AG04450 (cell line): ENCODE results near the gene KLHDC4. TPM values are rescaled to one million over a fixed set of nuclear protein-coding genes. Genes with fewer than 3 reads are reported as not detected.

Source experiments
- CTCF ChIA-PET: fragments of 300-600, 350-600 bp; formaldehyde crosslinking; extraction: SDS; loops from one replicate; lab custom pipeline; 2022; ENCODE audit warnings: antibody characterized with exemption, inconsistent platforms; lab: Charles Lee
- POLR2A ChIA-PET: fragments of 350-600 bp; formaldehyde crosslinking; extraction: SDS; loops from one replicate; lab custom pipeline; 2021; ENCODE audit warnings: antibody characterized with exemption, inconsistent platforms; lab: Yijun Ruan, JAX
- DNase-seq: peaks from one replicate; pipeline ENCODE4 v3.0.0-alpha.2; 2011; ENCODE audit warnings: low read depth, low spot score
- H3K27ac ChIP-seq: one replicate; pipeline ENCODE4 v1.5.1; 2012; ENCODE audit warnings: low read depth, low read length, control low read depth
- H3K27me3 ChIP-seq: one replicate; pipeline ENCODE4 v1.6.0; 2012; ENCODE audit warnings: low read length; ENCODE audit not compliant: control insufficient read depth, insufficient read depth
- H3K4me3 ChIP-seq: 2 replicates; pipeline ENCODE4 v1.5.1; 2011; ENCODE audit warnings: mild to moderate bottlenecking, low read depth, low read length, control low read depth
- H3K9me3 ChIP-seq: 2 replicates; pipeline ENCODE4 v1.5.1; 2012; ENCODE audit warnings: low read length; ENCODE audit not compliant: control insufficient read depth, insufficient read depth
- CTCF ChIP-seq: IDR thresholded peaks from 2 replicates; pipeline ENCODE4 v1.5.1; 2011; ENCODE audit warnings: low read depth, low read length, control low read depth, inconsistent platforms
- polyA plus RNA-seq: library from polyadenylated mRNA; depleted of rRNA; stranded (reverse); fragments of >200 nt; gene quantifications from 2 replicates; pipeline ENCODE4 v1.2.3, GENCODE V29; 2011

The KLHDC4 gene
- polyA plus RNA-seq, 1 experiment, result 9.9 TPM

DNA sequence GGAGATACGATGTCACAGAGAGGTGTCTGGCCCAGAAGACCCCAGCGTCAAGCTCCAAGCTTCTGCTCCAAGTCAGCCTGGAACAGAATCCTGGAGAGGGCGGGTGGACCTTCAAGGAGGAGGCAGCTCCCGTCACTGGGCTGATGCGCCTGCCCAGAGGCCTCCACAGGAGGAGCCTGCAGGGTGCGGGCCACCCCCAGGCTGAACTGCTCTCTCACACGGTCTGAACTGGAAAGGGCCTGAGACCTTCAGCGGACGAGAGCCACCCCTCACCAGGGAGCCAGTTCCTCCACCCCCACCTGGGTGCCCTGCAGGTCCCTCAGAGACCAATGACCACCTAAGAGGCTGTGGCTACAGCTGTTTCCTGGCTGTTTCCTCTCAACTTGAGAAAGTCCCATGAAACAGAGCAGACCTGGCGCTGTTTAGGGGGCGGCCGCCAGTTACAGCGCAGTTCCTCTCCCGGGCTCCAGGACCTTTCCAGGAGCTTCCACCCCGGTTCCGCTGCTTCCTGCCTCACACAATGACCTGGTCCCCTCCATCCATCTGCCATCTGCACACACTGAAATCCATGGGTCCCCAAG, 36.0 kb upstream of the KLHDC4 start:
- H3K9me3 ChIP-seq, result peaks cover 11% of the 10 kb centered on the region
- no peak for DNase-seq
- H3K4me3 ChIP-seq, result no peak overlapping the region
- H3K27me3 ChIP-seq, result peaks cover 3% of the 10 kb centered on the region
- no peak overlapping the region for H3K27ac ChIP-seq
- CTCF ChIA-PET, result interaction anchor here (0.7 to 1.0 kb wide), 3 partner anchors 10 to 32 kb away, joined by 3 to 5 read pairs (median 3); no protein-coding TSS in a partner anchor
- POLR2A ChIA-PET, result interaction anchor here (0.6 kb wide), 1 partner anchor 25 kb away, joined by 6 read pairs; no protein-coding TSS in a partner anchor
- TF ChIP-seq CTCF, result no peak

DNA sequence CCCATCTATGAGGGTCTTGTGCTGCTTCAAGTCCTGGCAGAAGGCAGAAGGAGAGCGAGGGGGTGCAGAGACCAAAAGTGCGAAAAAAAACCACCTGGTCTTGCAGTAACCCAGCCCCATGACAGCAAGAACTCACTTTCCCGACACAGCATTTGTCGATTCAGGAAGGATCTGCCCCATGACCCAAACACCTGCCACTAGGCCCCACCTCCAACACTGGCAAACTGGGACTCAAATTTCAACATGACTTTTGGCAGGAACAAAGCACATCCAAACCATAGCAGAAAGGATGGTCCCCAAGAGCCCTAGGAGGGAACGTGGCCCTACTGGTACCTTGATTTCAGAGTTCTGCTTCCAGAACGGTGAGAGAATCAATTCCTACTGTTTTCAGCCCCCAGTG, 34.7 kb upstream of the KLHDC4 start:
- Histone ChIP-seq H3K27ac (no peak overlapping the region), H3K4me3 (no peak overlapping the region), H3K9me3 (peaks cover 11% of the 10 kb centered on the region), H3K27me3 (peaks cover 3% of the 10 kb centered on the region)
- DNase-seq, result no peak
- no peak for TF ChIP-seq CTCF
- ChIA-PET POLR2A (no interaction called here), CTCF (no interaction called here)

DNA sequence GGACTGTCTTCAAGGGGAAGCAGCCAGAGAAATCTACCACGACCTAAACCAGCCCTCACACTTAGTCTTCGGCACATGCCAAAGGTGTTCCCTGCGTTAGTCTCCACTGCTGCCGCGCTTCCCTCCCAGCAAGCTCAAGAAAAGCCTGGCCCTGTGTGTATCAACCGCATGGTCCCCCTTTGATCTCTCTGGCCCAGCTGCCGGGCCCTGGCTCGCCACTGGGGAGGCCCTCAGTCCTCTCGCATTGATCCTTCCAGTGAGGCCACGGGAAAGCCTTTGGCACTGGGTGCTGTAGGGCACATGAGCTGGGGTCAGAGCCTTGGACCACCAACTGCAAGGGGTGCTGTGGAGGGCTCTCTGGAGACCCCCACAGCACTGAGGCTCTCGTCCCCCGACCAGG, 29.6 kb upstream of the KLHDC4 start:
- peaks cover 5% of the 10 kb centered on the region; the same call in 1 of the 2 replicates for H3K9me3 ChIP-seq
- CTCF ChIA-PET, result interaction anchor here (1.4 to 2.5 kb wide), 2 partner anchors 16 to 54 kb away, joined by 4 to 14 read pairs; no protein-coding TSS in a partner anchor

GRCh38 chr16:87794485-87795078, 28.8 kb upstream of the KLHDC4 start:
- ChIA-PET CTCF (interaction anchor here (1.4 to 2.5 kb wide), 3 partner anchors 15 to 55 kb away, joined by 4 to 14 read pairs (median 9); no protein-coding TSS in a partner anchor), POLR2A (interaction anchor here (1.0 to 1.4 kb wide), 2 partner anchors 74 to 75 kb away, joined by 3 to 4 read pairs; partner anchors contain the start of gene SLC7A5)
- DNase-seq, result no peak
- no peaks in the 10 kb centered on the region for H3K27me3 ChIP-seq
- no peak for TF ChIP-seq CTCF
- H3K4me3 ChIP-seq, result no peak overlapping the region
- H3K27ac ChIP-seq, result no peak overlapping the region
- peaks cover 5% of the 10 kb centered on the region; the same call in 1 of the 2 replicates for H3K9me3 ChIP-seq

More for the DNA sequence above, 29.6 kb upstream of the KLHDC4 start:
- Histone ChIP-seq H3K27ac (no peak overlapping the region), H3K27me3 (no peaks in the 10 kb centered on the region), H3K4me3 (no peak overlapping the region)
- TF ChIP-seq CTCF, result no peak
- POLR2A ChIA-PET, result no interaction called here
- no peak for DNase-seq

DNA sequence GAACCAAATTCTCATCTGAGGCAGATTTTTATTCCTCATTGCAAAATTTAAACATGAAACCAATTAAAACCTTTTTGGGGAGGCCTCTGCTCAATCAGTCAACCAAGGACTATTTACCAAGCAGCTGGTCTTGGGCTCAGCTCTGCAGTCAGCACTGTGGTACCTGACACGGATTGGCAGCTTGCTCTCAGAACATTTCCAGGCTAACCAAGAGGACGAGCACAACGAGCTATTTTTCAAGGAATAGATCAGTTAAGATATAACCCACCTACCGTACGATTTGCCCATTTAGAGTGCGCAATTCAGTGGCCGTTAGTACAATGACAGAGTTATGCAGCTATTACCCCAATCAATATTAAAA, 26.4 kb upstream of the KLHDC4 start:
- POLR2A ChIA-PET, result no interaction called here
- Histone ChIP-seq H3K27ac (no peak overlapping the region), H3K27me3 (no peaks in the 10 kb centered on the region), H3K4me3 (no peak overlapping the region), H3K9me3 (peaks cover 8% of the 10 kb centered on the region)
- TF ChIP-seq CTCF, result no peak
- CTCF ChIA-PET, result interaction anchor here (0.6 to 2.8 kb wide), 4 partner anchors 9 to 79 kb away, joined by 3 to 32 read pairs (median 5); no protein-coding TSS in a partner anchor
- no peak for DNase-seq
